Stimulated activated CD4-positive, alpha-beta T cell treated with anti-CD3 and anti-CD28 coated beads, TNF-alpha, amount 100 ng/mL, for 48 hours (primary cell): ENCODE data around the gene SIDT1.

ENCODE experiments used
- DNase-seq, 3 donors: peaks; one replicate each; pipeline ENCODE4 v3.0.0-alpha.2; 2020; ENCODE audit warnings: low read depth in 3 of 3

SIDT1 gene

GRCh38 chr3:113531826-113532697 lies at the start of gene SIDT1:
SIDT1 (plus strand) TSS chr3:113532555; CDS start chr3:113533022, 467 bp downstream.
- DNase-seq, result peak; percentile 30 to 53 (median 33)

- DNase-seq, result no peak
These were observed 47.2 kb upstream of the SIDT1 start for GRCh38 chr3:113485161-113485609.

GRCh38 chr3:113495035-113495434 lies 37.3 kb upstream of the SIDT1 start:
- no peak for DNase-seq

- DNase-seq, result no peak
These were observed 35.4 kb upstream of the SIDT1 start for GRCh38 chr3:113496924-113497323.

GRCh38 chr3:113498221-113499005 lies 33.9 kb upstream of the SIDT1 start:
- no peak for DNase-seq

- no peak for DNase-seq
These were observed 33.3 kb upstream of the SIDT1 start for GRCh38 chr3:113499081-113499480.

- no peak for DNase-seq
These were observed 30.8 kb upstream of the SIDT1 start for GRCh38 chr3:113501597-113501996.

GRCh38 chr3:113505867-113506266 lies 26.5 kb upstream of the SIDT1 start:
- DNase-seq, result no peak

- DNase-seq, result no peak
These were observed 24.8 kb upstream of the SIDT1 start for GRCh38 chr3:113507501-113508067.

GRCh38 chr3:113508966-113509365 lies 23.4 kb upstream of the SIDT1 start:
- no peak for DNase-seq

GRCh38 chr3:113514265-113514769 lies 18.0 kb upstream of the SIDT1 start:
- no peak for DNase-seq

GRCh38 chr3:113516115-113516505 lies 16.2 kb upstream of the SIDT1 start:
- no peak for DNase-seq

GRCh38 chr3:113521981-113522380 lies 10.4 kb upstream of the SIDT1 start:
- no peak for DNase-seq

- no peak for DNase-seq
These were observed 9.1 kb upstream of the SIDT1 start for GRCh38 chr3:113523241-113523640.

- DNase-seq, result no peak
These were observed 561 bp downstream of the SIDT1 start for GRCh38 chr3:113532698-113533533.

- DNase-seq, result no peak
These were observed 1.2 kb downstream of the SIDT1 start for GRCh38 chr3:113533534-113533892.

- no peak for DNase-seq
These were observed 2.0 kb downstream of the SIDT1 start for GRCh38 chr3:113534365-113534764.

GRCh38 chr3:113535898-113536297 lies 3.5 kb downstream of the SIDT1 start:
- DNase-seq, result no peak

GRCh38 chr3:113536627-113537101 lies 4.3 kb downstream of the SIDT1 start:
- DNase-seq, result no peak

GRCh38 chr3:113537155-113537554 lies 4.8 kb downstream of the SIDT1 start:
- DNase-seq, result no peak

- no peak for DNase-seq
These were observed 9.2 kb downstream of the SIDT1 start for GRCh38 chr3:113541519-113541918.
